Esophagus (tissue), 2 donors: ENCODE data around the gene ZNF516. TPM values are rescaled to one million over a fixed set of nuclear protein-coding genes. Genes with fewer than 3 reads are reported as not detected.

ENCODE experiments used
- H3K27ac ChIP-seq, 2 donors: one replicate each; pipeline ENCODE4 v1.5.1; 2013; ENCODE audit warnings: low read depth in 2 of 2, mild to moderate bottlenecking in 2 of 2, inconsistent platforms in 1 of 2, low read length in 1 of 2, moderate library complexity in 1 of 2
- H3K27me3 ChIP-seq, 2 donors: one replicate each; pipeline ENCODE4 v1.6.1; 2013; ENCODE audit warnings: low read length in 2 of 2, control low read depth in 1 of 2, mild to moderate bottlenecking in 1 of 2; ENCODE audit not compliant: insufficient read depth in 2 of 2, control insufficient read depth in 1 of 2
- H3K36me3 ChIP-seq, 2 donors: one replicate each; pipeline ENCODE4 v1.6.1; 2013; ENCODE audit warnings: low read length in 1 of 2; ENCODE audit not compliant: control insufficient read depth in 2 of 2, insufficient read depth in 2 of 2
- H3K4me1 ChIP-seq, 2 donors: one replicate each; pipeline ENCODE4 v1.6.1; 2013; ENCODE audit warnings: low read length in 1 of 2; ENCODE audit not compliant: control insufficient read depth in 2 of 2, insufficient read depth in 2 of 2
- H3K4me3 ChIP-seq, 2 donors: one replicate each; pipeline ENCODE4 v1.5.1; 2013; ENCODE audit warnings: low read length in 2 of 2, mild to moderate bottlenecking in 2 of 2, low read depth in 1 of 2, moderate library complexity in 1 of 2
- H3K9me3 ChIP-seq, 2 donors: one replicate each; pipeline ENCODE4 v1.6.1; 2013; ENCODE audit warnings: mild to moderate bottlenecking in 2 of 2, low read depth in 1 of 2, low read length in 1 of 2, moderate library complexity in 1 of 2; ENCODE audit not compliant: control insufficient read depth in 2 of 2, insufficient read depth in 1 of 2
- WGBS, 2 donors: extraction: QIAGEN DNeasy Blood & Tissue Kit; methylation state at CpG; one replicate each; pipeline ENCODE4 v1.1.7; 2013; 5-methylcytosine and 5-hydroxymethylcytosine counted together
- polyA plus RNA-seq, 2 donors: library from polyadenylated mRNA; stranded (reverse); fragments of 200-250 nt; gene quantifications; one replicate each; pipeline ENCODE4 v1.2.3, GENCODE V29; 2013
- donor health status: healthy with polysubstance abuse.
- donor health status: Bipolar disorder and iron deficiency.

Gene ZNF516
- polyA plus RNA-seq, 2 donors: 4.0 to 5.4 TPM

DNA sequence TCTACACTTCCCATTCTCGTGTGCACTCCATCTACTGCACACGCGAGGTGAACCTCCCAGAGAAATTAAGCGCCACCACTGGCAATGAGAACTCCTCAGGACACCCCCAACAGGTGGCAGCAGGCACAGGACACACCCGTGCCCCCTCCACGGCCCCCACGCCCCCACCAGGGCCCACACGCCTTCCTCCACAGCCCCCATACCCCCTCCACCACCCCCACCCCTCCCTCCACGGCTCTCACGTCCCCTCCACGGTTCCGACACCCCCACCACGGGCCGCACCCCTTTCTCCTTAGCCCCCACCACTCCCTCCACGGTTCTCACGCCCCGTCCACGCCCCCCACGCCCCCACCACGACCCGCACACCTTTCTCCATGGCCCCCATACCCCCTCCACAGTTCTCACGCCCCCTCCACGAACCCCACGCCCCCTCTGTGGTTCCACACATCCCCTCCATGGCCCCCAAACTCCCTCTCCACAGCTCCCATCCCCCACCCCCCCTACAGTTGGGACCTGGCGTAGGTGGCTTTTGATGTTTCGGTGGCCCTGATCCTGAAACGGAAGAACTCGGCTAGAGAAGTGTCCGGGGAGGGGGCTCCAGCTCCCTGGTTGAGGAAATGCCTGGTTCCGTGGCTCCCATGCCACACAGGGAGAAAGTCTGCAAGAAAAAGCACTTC is 110.8 kb downstream of the ZNF516 start:
- Histone ChIP-seq H3K4me3 (no peak overlapping the region), H3K27me3 (no peaks in the 10 kb centered on the region), H3K9me3 (no peaks in the 10 kb centered on the region), H3K4me1 (peaks cover 9 to 15% of the 10 kb centered on the region in 2 donors), H3K36me3 (peaks cover 0 to 6% of the 10 kb centered on the region in 2 donors), H3K27ac (no peak overlapping the region)
- 90 to 93% methylated on average over 18 to 30 of the region's 30 CpGs for WGBS, 2 donors

DNA sequence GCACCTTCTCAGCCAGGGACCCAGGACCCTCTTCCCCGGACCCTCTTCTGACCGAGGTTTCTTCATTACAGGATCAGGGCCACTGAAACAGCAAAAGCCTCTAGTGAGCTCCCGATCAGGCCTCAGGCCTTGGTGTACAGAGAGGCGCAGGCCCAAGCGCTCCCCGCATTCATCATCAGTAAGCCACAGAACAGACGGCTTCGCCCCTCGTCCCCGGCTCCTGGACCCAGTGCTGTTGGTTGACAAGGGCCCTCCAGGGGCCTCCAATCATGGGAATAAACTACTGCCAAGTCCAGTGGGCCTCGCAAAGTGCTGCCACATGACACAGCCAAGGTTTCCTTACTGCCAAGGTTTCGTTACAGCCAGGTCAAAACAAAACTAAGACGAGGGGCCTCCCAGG is 111.4 kb downstream of the ZNF516 start:
- no peak overlapping the region for H3K27ac ChIP-seq
- 92% methylated on average over 13 of the region's 13 CpGs for WGBS, 2 donors
- H3K9me3 ChIP-seq: no peaks in the 10 kb centered on the region
- peaks cover 4 to 12% of the 10 kb centered on the region in 2 donors for H3K36me3 ChIP-seq
- H3K27me3 ChIP-seq: no peaks in the 10 kb centered on the region
- no peak overlapping the region for H3K4me3 ChIP-seq
- peaks cover 5 to 13% of the 10 kb centered on the region in 2 donors for H3K4me1 ChIP-seq

DNA sequence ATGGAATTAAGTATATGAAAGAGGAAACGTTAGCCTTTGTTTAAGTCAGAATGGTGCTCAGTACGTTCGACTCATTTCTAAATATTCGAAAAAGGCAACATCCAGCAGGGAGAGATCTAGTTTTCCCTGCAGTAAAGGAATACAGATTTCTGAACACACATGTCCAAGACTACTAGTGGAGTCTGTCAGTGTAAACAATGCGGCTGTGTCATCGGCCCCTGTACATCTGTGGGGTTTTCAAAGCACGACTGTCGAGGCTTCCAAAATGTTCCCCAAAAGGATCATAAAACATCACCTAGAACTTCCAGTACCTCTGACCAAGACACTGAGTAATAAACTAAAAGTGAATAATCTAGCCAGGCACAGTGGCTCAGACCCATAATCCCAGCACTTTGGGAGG is 112.8 kb downstream of the ZNF516 start:
- 88 to 90% methylated on average over 8 of the region's 8 CpGs for WGBS, 2 donors
- no peaks in the 10 kb centered on the region for H3K9me3 ChIP-seq
- H3K4me3 ChIP-seq: no peak overlapping the region
- peaks cover 7 to 15% of the 10 kb centered on the region in 2 donors for H3K36me3 ChIP-seq
- H3K27me3 ChIP-seq: no peaks in the 10 kb centered on the region
- H3K27ac ChIP-seq: no peak overlapping the region
- peaks cover 0 to 3% of the 10 kb centered on the region in 2 donors for H3K4me1 ChIP-seq

DNA sequence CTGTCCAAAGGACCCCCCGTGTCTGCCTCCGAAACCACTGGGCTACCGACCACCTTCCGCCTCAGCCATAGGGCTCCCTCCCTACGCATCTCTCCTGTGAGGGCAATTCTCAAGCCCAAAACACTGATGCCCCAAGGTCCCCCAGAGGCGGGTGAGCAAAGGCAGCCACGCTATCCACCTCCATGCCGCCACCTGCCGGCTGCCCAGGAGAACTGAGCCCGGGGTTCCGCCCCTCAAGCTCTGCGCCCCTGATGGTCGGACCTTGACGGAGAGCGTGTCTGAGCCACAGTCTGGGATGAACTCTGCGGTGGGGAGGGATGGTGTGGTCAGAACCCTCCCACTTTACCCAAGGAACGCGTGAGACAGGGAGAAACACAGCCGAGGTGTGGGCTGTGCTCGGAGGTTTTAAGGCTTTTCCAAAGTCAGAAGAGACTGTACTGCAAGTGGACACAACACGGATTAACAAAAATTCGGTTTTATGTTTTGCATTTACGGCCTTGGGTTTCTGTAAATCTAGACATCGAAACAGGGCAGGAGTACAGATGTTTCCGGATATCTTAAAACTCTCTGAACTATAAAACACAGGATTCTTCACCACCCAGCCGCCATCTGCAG is 114.1 kb downstream of the ZNF516 start:
- Histone ChIP-seq H3K27ac (no peak overlapping the region), H3K4me3 (no peak overlapping the region), H3K36me3 (peaks cover 7 to 20% of the 10 kb centered on the region in 2 donors), H3K27me3 (no peaks in the 10 kb centered on the region), H3K4me1 (no peaks in the 10 kb centered on the region), H3K9me3 (no peaks in the 10 kb centered on the region)
- WGBS, 2 donors: 82 to 86% methylated on average over 26 of the region's 26 CpGs

DNA sequence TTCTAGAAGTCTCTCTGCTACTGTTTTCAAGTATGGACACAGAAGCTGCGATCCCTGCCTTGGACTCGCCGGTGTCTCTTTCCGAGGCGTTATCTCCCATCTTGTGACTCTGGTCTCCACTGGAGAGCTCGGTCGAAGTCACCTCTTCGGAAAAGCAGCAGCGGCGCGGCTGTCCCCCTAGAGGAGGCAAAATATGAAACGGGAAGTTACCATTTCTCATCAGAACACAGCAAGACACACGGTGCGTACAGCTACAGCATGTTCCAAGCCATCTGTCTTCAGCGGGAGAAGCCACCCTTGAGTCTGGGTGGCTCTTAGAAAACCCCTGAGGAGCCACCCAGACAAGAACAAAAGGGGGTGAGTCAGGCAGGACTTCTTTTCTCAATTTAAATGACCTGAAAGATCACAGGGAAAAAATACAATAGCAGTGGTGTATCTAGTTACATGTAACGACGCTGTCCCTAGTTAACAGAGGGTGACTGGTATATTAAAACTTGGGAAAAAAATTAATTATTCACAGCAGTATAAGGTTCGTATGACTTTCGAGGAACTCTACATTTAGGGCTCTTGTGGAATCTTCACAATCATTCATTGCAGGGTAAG is 114.8 kb downstream of the ZNF516 start:
- Histone ChIP-seq H3K36me3 (peaks cover 7 to 21% of the 10 kb centered on the region in 2 donors), H3K27me3 (no peaks in the 10 kb centered on the region), H3K4me3 (no peak overlapping the region), H3K9me3 (no peaks in the 10 kb centered on the region), H3K4me1 (no peaks in the 10 kb centered on the region), H3K27ac (no peak overlapping the region)
- WGBS, 2 donors: 89 to 90% methylated on average over 19 of the region's 19 CpGs

DNA sequence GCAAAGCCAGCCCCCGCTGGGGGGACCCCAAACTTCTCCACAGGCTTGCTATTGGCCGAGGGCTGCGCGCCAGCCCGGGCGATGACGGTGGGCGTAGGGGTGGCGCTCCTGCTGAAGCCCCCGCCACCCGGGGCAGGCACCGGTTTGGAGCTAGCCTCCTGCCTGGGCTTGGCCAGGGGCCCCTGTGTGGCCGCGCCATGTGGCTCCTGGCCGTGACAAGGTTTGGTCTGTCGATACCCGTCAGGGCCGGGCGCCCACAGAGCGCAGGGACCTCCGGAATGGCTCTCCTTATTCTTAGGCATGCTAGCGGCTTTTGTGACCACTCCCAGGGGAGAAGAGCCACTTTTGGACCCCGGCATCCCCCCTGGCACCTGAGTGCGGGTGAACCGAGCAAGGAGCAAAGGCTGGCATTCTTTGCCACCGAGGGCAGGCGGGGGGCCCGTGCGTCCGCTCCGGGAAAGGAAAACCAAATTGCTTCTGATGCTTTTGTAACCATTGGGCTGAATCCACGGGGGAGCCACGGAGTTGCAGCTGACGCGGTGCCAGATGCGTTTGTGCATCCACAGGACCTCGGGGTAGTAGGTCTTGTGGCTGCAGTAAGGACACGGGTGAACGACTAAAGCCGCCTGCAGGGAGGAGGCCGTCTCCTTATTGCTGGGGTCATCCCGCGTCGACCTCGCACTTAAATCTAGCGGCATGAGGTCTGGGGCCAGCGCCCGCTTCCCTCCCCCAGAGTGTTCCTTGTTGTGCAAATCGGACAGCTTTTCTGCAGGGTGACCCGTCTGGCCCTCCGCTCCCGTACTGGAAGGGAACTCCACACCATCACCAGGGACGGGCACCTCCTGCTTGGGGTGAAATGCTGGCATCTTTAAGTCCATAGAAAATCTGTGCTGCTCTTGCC is 115.6 kb downstream of the ZNF516 start:
- Histone ChIP-seq H3K4me3 (no peak overlapping the region), H3K27ac (no peak overlapping the region), H3K9me3 (no peaks in the 10 kb centered on the region), H3K36me3 (peaks cover 7 to 21% of the 10 kb centered on the region in 2 donors), H3K27me3 (no peaks in the 10 kb centered on the region), H3K4me1 (no peaks in the 10 kb centered on the region)
- 96 to 97% methylated on average over 53 of the region's 53 CpGs for WGBS, 2 donors

DNA sequence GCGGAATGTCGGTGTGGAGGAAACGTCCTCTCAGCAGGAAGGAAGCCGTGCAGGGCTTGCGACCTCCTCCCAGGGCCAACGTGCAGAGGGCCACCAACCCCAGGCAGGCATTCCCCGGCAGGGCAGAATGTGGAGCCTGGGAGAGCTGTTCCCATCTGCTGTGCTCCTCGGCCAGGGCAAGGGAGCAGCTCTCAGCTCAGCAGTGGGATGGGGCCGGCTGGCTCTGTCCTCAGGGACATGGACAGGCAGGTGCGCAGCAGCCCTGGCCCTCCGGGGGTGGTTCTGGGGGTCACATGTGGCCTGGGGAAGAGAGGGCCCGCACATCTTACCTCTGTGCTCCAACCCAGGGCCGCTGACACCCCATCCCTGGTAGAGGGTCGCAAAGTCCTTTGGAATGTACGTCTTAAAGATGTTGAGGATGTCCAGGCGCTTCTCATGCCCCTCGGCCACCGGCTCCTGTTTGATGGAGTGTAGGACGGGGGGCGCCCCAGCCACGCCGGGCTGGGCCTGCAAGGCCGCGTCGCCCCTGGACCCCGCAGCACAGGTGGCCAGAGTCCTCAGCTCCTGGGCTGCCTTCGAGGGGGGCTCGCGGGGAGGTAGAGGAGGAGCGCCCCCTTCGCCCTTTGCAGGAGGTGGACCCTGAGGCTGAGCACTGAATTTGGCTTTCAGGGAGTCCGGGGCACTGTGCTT is 116.4 kb downstream of the ZNF516 start:
- 93 to 95% methylated on average over 32 of the region's 32 CpGs for WGBS, 2 donors
- Histone ChIP-seq H3K27ac (no peak overlapping the region), H3K27me3 (no peaks in the 10 kb centered on the region), H3K4me1 (no peaks in the 10 kb centered on the region), H3K4me3 (no peak overlapping the region), H3K9me3 (no peaks in the 10 kb centered on the region), H3K36me3 (peaks cover 7 to 21% of the 10 kb centered on the region in 2 donors)

DNA sequence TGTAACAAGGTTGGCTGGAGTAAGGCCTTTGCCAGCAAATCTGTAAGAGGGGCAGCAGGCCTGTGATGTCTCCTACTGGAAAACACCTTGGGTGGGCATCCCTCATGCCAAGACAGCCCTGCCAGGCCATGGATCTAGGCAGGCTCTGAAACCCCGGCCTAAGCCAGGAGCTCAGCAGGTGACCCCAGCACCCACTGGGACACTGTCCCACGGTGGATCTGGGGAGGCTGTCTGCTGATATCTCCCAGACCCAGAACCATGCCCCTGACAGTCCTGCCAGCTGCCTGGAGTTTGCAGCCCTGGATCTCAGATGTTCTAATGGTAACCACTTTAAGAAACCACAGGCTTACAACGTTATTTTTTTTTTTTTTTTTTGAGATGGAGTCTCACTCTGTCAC is 117.7 kb downstream of the ZNF516 start:
- WGBS, 2 donors: 85% methylated on average over 3 of the region's 3 CpGs
- peaks cover 7 to 21% of the 10 kb centered on the region in 2 donors for H3K36me3 ChIP-seq
- no peaks in the 10 kb centered on the region for H3K4me1 ChIP-seq
- no peaks in the 10 kb centered on the region for H3K9me3 ChIP-seq
- H3K27me3 ChIP-seq: no peaks in the 10 kb centered on the region
- H3K4me3 ChIP-seq: no peak overlapping the region
- no peak overlapping the region for H3K27ac ChIP-seq
